SU-DHL-6 (cell line): ENCODE data around the gene DNAJB14.

Experiments used
- H2AFZ ChIP-seq: fragments of 200-600 bp; sonication (generic); 2 replicates; pipeline ENCODE4 v1.6.1; 2014; ENCODE audit warnings: low read depth, mild to moderate bottlenecking, moderate library complexity, mixed read lengths, antibody characterized with exemption, low read length; ENCODE audit not compliant: severe bottlenecking
- H3F3A ChIP-seq: fragments of 200-600 bp; shearing (Covaris generic); 2 replicates; pipeline ENCODE4 v1.6.0; 2016; ENCODE audit warnings: antibody characterized with exemption, mild to moderate bottlenecking; ENCODE audit not compliant: insufficient read depth
- H3K27ac ChIP-seq: fragments of 200-600 bp; sonication (generic); 2 replicates; pipeline ENCODE4 v1.5.1; 2016; ENCODE audit warnings: low read depth, mild to moderate bottlenecking, low read length, moderate library complexity, mixed read lengths
- H3K27me3 ChIP-seq: fragments of 200-600 bp; sonication (generic), shearing (Covaris generic); 2 replicates; pipeline ENCODE4 v1.6.0; 2014; ENCODE audit warnings: mild to moderate bottlenecking, low read length
- H3K36me3 ChIP-seq: fragments of 200-600 bp; sonication (generic); 2 replicates; pipeline ENCODE4 v1.6.1; 2014; ENCODE audit warnings: mild to moderate bottlenecking, low read length, mixed read lengths
- H3K4me2 ChIP-seq: fragments of 300-600, 200-600 bp; shearing (Covaris generic), sonication (generic); 2 replicates; pipeline ENCODE4 v1.6.0; 2014; ENCODE audit warnings: low read length, low read depth, mild to moderate bottlenecking; ENCODE audit not compliant: poor library complexity, severe bottlenecking
- H3K4me3 ChIP-seq: fragments of 200-600 bp; sonication (generic); 2 replicates; pipeline ENCODE4 v1.5.1; 2014; ENCODE audit warnings: antibody characterized with exemption, low read length, mild to moderate bottlenecking, mixed read lengths; ENCODE audit not compliant: insufficient read depth, poor library complexity, severe bottlenecking
- H3K79me2 ChIP-seq: fragments of 200-600 bp; sonication (generic); 2 replicates; pipeline ENCODE4 v1.6.1; 2014; ENCODE audit warnings: mild to moderate bottlenecking, low read length, moderate library complexity; ENCODE audit not compliant: insufficient read depth
- H3K9ac ChIP-seq: fragments of 200-600 bp; sonication (generic); 2 replicates; pipeline ENCODE4 v1.7.0; 2014; ENCODE audit warnings: mild to moderate bottlenecking, low read length
- H3K9me2 ChIP-seq: fragments of 200-600 bp; sonication (generic); replicated peaks from 2 replicates; pipeline ENCODE4 v1.6.1; 2014; ENCODE audit warnings: low read length; ENCODE audit not compliant: insufficient read depth
- H3K9me3 ChIP-seq: fragments of 200-600 bp; sonication (generic); 2 replicates; pipeline ENCODE4 v1.6.1; 2014; ENCODE audit warnings: low read length, mixed read lengths; ENCODE audit not compliant: insufficient read depth
- H4K20me1 ChIP-seq: fragments of 200-600 bp; sonication (generic); 2 replicates; pipeline ENCODE4 v1.6.1; 2014; ENCODE audit warnings: low read depth, mild to moderate bottlenecking, antibody characterized with exemption, low read length, moderate library complexity, mixed read lengths
- EZH2phosphoT487 ChIP-seq: fragments of 200-600 bp; sonication (generic), shearing (Covaris generic); conservative IDR thresholded peaks from 2 replicates; pipeline ENCODE4 v1.6.1; 2018; ENCODE audit warnings: mild to moderate bottlenecking, antibody characterized with exemption, low read length, moderate library complexity, mixed read lengths
- TF ChIP-seq, protein P1 (sequence below): fragments of 200-600 bp; sonication (generic); IDR thresholded peaks from one replicate; pipeline ENCODE4 v1.5.1; 2017; ENCODE audit warnings: antibody characterized with exemption, mild to moderate bottlenecking, low read length, moderate library complexity; ENCODE audit not compliant: insufficient read depth, poor library complexity, severe bottlenecking

DNAJB14 gene

DNA sequence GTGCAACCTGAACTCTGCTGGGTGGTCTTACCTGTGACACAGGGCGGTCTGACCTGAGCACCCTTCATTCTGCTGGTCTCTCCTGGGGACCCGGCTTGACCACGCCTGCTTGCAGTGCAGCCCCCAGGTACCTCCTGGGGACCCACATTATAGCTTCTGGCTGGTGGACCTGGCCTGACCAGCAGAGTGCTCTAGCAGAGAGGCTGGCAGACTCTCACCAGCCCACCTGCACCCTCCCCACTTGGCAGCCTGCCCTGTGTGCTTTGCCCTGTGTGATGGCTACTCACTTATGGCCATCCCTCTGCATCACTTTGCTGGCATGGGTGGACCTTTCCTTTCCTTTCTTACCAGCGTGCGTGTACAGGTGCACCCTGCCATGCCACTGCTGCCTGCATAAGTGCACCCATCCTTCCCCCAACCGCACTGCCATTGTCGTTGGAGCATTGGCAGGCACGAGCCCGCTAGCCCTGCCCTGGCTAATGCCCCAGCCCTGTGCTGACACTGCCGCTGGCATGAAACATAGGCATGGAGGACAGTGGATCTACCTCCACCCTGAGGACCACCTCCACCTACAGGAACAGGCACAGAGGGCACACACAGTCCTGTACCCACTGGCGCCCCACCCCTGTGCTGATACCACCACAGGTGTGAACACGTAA, 25.2 kb upstream of the DNAJB14 start:
- Histone ChIP-seq H3K9me3 (no peaks in the 10 kb centered on the region), H3K9me2 (no peaks in the 10 kb centered on the region), H3F3A (no peaks in the 10 kb centered on the region), H3K9ac (no peak overlapping the region), H3K79me2 (no peaks in the 10 kb centered on the region), H3K4me3 (no peak overlapping the region), H3K27me3 (no peaks in the 10 kb centered on the region), H2AFZ (no peak overlapping the region), H4K20me1 (no peaks in the 10 kb centered on the region), H3K4me2 (no peak overlapping the region), H3K27ac (no peak overlapping the region), H3K36me3 (no peaks in the 10 kb centered on the region)
- TF ChIP-seq EZH2phosphoT487, result no peak
- TF ChIP-seq, protein P1, sequence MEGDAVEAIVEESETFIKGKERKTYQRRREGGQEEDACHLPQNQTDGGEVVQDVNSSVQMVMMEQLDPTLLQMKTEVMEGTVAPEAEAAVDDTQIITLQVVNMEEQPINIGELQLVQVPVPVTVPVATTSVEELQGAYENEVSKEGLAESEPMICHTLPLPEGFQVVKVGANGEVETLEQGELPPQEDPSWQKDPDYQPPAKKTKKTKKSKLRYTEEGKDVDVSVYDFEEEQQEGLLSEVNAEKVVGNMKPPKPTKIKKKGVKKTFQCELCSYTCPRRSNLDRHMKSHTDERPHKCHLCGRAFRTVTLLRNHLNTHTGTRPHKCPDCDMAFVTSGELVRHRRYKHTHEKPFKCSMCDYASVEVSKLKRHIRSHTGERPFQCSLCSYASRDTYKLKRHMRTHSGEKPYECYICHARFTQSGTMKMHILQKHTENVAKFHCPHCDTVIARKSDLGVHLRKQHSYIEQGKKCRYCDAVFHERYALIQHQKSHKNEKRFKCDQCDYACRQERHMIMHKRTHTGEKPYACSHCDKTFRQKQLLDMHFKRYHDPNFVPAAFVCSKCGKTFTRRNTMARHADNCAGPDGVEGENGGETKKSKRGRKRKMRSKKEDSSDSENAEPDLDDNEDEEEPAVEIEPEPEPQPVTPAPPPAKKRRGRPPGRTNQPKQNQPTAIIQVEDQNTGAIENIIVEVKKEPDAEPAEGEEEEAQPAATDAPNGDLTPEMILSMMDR, result no peak

DNA sequence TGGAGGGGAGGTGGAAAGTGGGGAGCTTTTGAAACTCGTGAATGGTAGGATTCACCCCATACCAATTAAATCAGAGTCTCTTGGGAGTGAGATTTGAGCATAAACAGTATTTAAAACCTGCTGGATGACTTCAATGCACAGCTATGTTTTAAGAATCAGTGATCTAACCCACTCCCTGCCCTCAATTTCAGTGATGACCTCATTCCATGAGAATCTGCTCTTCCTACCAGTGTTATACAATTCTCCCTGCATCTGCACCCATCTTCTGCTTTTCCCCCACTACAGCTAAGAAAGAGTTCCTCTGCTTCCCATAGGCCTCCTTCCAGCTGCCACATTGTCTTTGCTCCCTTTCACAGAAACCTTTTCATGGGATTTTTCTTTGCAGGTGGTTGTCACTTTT, 21.9 kb upstream of the DNAJB14 start:
- Histone ChIP-seq H3K9me2 (no peaks in the 10 kb centered on the region), H4K20me1 (no peaks in the 10 kb centered on the region), H3F3A (no peaks in the 10 kb centered on the region), H3K9me3 (no peaks in the 10 kb centered on the region), H2AFZ (no peak overlapping the region), H3K9ac (no peak overlapping the region), H3K27ac (no peak overlapping the region), H3K27me3 (no peaks in the 10 kb centered on the region), H3K36me3 (no peaks in the 10 kb centered on the region), H3K4me2 (no peak overlapping the region), H3K4me3 (no peak overlapping the region), H3K79me2 (no peaks in the 10 kb centered on the region)
- TF ChIP-seq, protein P1, result no peak
- TF ChIP-seq EZH2phosphoT487, result no peak

DNA sequence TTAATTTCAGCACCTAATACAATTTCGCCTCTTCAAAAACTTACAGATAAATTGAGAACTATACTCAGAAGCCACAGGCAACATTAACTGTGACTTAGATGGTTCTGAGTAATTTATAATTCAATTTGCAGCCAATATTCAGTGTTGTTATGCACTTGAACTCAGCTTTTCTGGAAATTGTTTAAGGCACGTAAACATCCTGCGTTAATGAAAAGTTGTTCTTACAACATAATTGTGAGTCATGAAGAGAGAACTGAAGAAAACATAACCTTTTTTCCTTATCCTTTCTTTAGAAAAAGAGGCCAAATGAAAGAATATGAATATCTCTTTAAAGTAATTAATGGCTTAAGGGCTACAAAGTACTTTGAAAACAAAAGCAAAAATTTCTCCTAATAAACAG, 20.3 kb upstream of the DNAJB14 start:
- no peaks in the 10 kb centered on the region for H3K9me3 ChIP-seq
- no peaks in the 10 kb centered on the region for H3K9me2 ChIP-seq
- H3K9ac ChIP-seq, result no peak overlapping the region
- no peak overlapping the region for H3K4me2 ChIP-seq
- no peak overlapping the region for H2AFZ ChIP-seq
- H3F3A ChIP-seq, result no peaks in the 10 kb centered on the region
- no peaks in the 10 kb centered on the region for H4K20me1 ChIP-seq
- TF ChIP-seq, protein P1, result no peak
- no peak for TF ChIP-seq EZH2phosphoT487
- H3K4me3 ChIP-seq, result no peak overlapping the region
- no peaks in the 10 kb centered on the region for H3K36me3 ChIP-seq
- H3K79me2 ChIP-seq, result no peaks in the 10 kb centered on the region
- H3K27me3 ChIP-seq, result no peaks in the 10 kb centered on the region
- no peak overlapping the region for H3K27ac ChIP-seq
